ENCODE data around the gene RHOT1. TPM values are rescaled to one million over a fixed set of nuclear protein-coding genes. Genes with fewer than 3 reads are reported as not detected.
"Not testable (repeated sequence)": the region's sequence is repeated elsewhere in the genome, so short reads cannot be mapped to it uniquely, and the experiment has no call there.

Gene RHOT1
- total and polyA plus RNA-seq, 10 donors = 21.2 to 57.1 (median 33.6) TPM

DNA sequence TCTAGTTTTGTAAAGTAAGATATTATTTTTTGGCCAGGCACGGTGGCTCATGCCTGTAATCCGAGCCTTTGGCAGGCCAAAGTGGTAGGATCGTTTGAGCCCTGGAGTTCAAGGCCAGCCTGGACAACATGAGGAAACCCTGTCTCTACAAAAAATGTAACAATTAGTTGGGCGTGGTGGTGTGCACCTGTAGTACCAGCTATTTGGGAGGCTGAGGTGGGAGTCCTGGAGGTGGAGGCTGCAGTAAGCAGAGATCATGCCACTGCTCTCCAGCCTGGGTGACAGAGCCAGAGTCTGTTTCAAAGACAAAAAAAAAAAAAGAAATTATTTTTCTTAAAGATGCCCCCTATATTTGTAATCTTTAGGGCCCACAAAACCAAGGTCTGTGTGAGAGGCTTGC is 16.0 kb upstream of the RHOT1 start:
- TF ChIP-seq, protein P1, sequence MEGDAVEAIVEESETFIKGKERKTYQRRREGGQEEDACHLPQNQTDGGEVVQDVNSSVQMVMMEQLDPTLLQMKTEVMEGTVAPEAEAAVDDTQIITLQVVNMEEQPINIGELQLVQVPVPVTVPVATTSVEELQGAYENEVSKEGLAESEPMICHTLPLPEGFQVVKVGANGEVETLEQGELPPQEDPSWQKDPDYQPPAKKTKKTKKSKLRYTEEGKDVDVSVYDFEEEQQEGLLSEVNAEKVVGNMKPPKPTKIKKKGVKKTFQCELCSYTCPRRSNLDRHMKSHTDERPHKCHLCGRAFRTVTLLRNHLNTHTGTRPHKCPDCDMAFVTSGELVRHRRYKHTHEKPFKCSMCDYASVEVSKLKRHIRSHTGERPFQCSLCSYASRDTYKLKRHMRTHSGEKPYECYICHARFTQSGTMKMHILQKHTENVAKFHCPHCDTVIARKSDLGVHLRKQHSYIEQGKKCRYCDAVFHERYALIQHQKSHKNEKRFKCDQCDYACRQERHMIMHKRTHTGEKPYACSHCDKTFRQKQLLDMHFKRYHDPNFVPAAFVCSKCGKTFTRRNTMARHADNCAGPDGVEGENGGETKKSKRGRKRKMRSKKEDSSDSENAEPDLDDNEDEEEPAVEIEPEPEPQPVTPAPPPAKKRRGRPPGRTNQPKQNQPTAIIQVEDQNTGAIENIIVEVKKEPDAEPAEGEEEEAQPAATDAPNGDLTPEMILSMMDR (IDR thresholded peaks at IDR 0.05 in 8 of 11, conservative IDR thresholded peaks at IDR 0.05 in 3 of 11) = no peak
- TF ChIP-seq POLR2A (IDR thresholded peaks at IDR 0.05) (no peak), POLR2AphosphoS5 (IDR thresholded peaks at IDR 0.05) (no peak)
- WGBS, 5 donors = 51 to 89% (median 87%) methylated on average over 4 of the region's 4 CpGs
- Histone ChIP-seq H3K9me3 (no peaks in the 10 kb centered on the region), H3K36me3 (no peaks in the 10 kb centered on the region), H3K27me3 (replicated peaks in 1 of 7) (no peaks in the 10 kb centered on the region), H3K27ac (peak overlapping the region in 6 of 8 donors; percentile 80 to 95 (median 90)), H3K4me1 (peaks cover 11 to 32% (median 26%) of the 10 kb centered on the region in 6 donors), H3K4me3 (no peak overlapping the region)
- DNase-seq = no peak
- intact Hi-C loops (cut with DNase I; ENCODE audit: low total_unique reads) = no loop called here

DNA sequence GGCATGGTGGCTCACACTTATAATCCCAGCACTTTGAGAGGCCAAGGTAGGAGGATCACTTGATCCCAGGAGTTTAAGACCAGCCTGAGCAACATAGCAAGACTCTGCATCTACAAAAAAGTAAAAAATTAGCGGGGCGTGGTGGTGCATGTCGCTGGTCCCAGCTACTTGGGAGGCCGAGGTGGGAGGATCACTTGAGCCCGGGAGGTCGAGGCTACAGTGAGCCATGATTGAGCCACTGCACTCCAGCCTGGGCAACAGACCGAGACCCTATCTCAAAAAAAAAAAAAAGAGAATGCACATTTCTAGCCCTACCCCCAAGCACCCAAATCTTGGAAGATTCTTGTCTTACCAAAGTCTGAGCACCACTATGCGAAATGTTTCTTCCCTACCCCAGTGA is 15.6 kb upstream of the RHOT1 start:
- TF ChIP-seq POLR2A (IDR thresholded peaks at IDR 0.05) = no peak
- no peak for TF ChIP-seq POLR2AphosphoS5 (IDR thresholded peaks at IDR 0.05)
- TF ChIP-seq, protein P1 (IDR thresholded peaks at IDR 0.05 in 8 of 11, conservative IDR thresholded peaks at IDR 0.05 in 3 of 11) = no peak

DNA sequence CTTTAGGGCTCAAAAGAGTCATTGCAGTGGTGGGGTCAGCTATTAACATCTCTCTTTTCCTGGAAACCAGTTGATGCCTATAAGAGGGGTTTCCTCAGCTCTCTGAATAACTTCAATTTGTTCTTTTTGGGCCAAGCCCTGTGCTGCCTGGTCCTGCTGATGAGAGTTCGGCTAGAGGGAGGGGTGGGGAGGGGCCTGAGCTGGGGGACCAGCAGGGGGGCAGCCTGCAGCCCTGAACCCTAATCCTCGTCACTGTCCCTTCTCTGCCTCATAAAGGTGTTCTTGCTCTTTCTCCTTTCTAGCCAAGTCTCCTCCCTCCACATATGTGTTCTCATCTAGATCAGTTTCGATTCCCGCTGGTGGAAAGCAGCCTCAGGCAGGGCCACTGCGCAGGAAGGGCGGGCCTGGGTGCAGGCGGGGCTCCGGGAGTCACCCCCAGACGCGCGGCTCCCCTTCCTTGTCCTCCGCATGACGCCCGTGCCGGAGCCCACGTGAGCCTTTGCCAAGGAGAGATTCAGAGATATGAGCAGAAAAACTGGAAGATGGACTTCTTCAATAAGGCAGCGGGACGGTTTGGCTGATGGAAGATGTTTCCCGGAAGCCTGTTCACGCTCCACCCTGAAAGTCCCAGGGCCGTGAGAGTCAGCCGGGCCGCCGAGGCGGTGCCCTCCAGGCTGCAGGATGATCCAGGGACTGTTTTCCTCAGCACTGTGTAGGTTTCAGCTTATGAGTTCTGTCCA is 15.0 kb upstream of the RHOT1 start:
- intact Hi-C loops (cut with DNase I; ENCODE audit: low total_unique reads) = no loop called here
- no peaks in the 10 kb centered on the region for H3K9me3 ChIP-seq
- WGBS, 5 donors = 0 to 1% (median 1%) methylated on average over 23 to 25 of the region's 25 CpGs
- DNase-seq = peak; percentile 95
- H3K27me3 ChIP-seq (replicated peaks in 1 of 7) = no peaks in the 10 kb centered on the region
- H3K4me1 ChIP-seq = peaks cover 11 to 32% (median 26%) of the 10 kb centered on the region in 6 donors
- peak overlapping the region; percentile 80 to 95 (median 91) for H3K27ac ChIP-seq
- no peaks in the 10 kb centered on the region for H3K36me3 ChIP-seq
- TF ChIP-seq POLR2A (IDR thresholded peaks at IDR 0.05) = peak in 1 of 3 donors; percentile 28
- peak; percentile 79 to 88 (median 88) for TF ChIP-seq POLR2AphosphoS5 (IDR thresholded peaks at IDR 0.05)
- TF ChIP-seq, protein P1 (IDR thresholded peaks at IDR 0.05 in 8 of 11, conservative IDR thresholded peaks at IDR 0.05 in 3 of 11) = peak in 2 of 11 experiments; percentile 9 to 22
- peak overlapping the region; percentile 51 to 84 (median 58) for H3K4me3 ChIP-seq

More for the DNA sequence above, 15.6 kb upstream of the RHOT1 start:
- H3K9me3 ChIP-seq = no peaks in the 10 kb centered on the region
- 91 to 99% (median 96%) methylated on average over 8 of the region's 8 CpGs for WGBS, 5 donors
- DNase-seq = no peak
- peaks cover 11 to 32% (median 26%) of the 10 kb centered on the region in 6 donors for H3K4me1 ChIP-seq
- H3K36me3 ChIP-seq = no peaks in the 10 kb centered on the region
- no peaks in the 10 kb centered on the region for H3K27me3 ChIP-seq (replicated peaks in 1 of 7)
- intact Hi-C loops (cut with DNase I; ENCODE audit: low total_unique reads) = no loop called here
- peak overlapping the region; percentile 80 to 95 (median 91) for H3K27ac ChIP-seq
- H3K4me3 ChIP-seq = peak overlapping the region in 5 of 8 donors; percentile 51 to 84 (median 57)

DNA sequence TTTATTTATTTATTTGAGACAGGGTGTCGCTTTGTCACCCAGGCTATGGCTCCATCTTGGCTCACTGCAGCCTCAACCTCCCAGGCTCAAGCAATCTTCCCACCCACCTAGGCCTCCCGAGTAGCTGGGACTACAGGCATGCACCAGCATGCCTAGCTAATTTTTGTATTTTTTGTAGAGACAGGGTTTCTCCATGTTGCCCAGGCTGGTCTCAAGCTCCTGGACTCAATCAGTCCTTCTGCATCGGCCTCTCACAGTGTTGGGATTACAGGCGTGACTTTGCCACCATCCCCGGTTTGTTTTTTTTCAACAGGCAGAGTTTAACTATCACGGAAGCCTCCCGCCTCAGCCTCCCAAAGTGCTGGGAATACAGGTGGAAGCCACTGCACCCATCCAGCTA is 13.8 kb upstream of the RHOT1 start:
- Histone ChIP-seq H3K27ac (peak overlapping the region in 6 of 8 donors; percentile 86 to 95 (median 91)), H3K4me1 (peaks cover 11 to 32% (median 26%) of the 10 kb centered on the region in 6 donors), H3K4me3 (peak overlapping the region; percentile 51 to 84 (median 58))
- 63 to 80% (median 74%) methylated on average over 7 of the region's 7 CpGs for WGBS, 5 donors
- intact Hi-C loops (cut with DNase I; ENCODE audit: low total_unique reads); H3K27me3 ChIP-seq (replicated peaks in 1 of 7); DNase-seq; H3K36me3 ChIP-seq; H3K9me3 ChIP-seq: not testable (repeated sequence)
